H1 (cell line): ENCODE data around the gene IDH3A. TPM values are rescaled to one million over a fixed set of nuclear protein-coding genes. Genes with fewer than 3 reads are reported as not detected.

Source experiments
- CTCF ChIA-PET: fragments of 300-600 bp; sonication (Branson Sonifier 250); formaldehyde crosslinking; loops from one replicate; lab custom pipeline; 2021; ENCODE audit not compliant: partially characterized antibody; lab: Charles Lee
- POLR2A ChIA-PET: fragments of 300-600 bp; sonication (Branson Sonifier 250); formaldehyde crosslinking; loops from one replicate; lab custom pipeline; 2021; ENCODE audit warnings: inconsistent platforms; ENCODE audit not compliant: partially characterized antibody; lab: Charles Lee
- DNase-seq, 2 experiments: peaks; one replicate each; pipeline versions ENCODE4 v3.0.0 to v3.0.0-alpha.2; 2010 to 2022; ENCODE audit warnings: low spot score in 2 of 2, low read depth in 1 of 2, mixed read lengths in 1 of 2
- FAIRE-seq: peaks from 2 replicates; lab custom pipeline; 2011; peaks lifted over from hg19 to GRCh38; lab: Jason Lieb, UNC
- H2AFZ ChIP-seq: 2 replicates; pipeline ENCODE4 v1.8.1; 2012; ENCODE audit warnings: low read length, inconsistent platforms
- H2AK5ac ChIP-seq: 2 replicates; pipeline ENCODE4 v1.6.1; 2013; ENCODE audit warnings: low read depth, low read length
- H2BK120ac ChIP-seq: replicated peaks from 2 replicates; pipeline ENCODE3; 2013; ENCODE audit warnings: low read depth, low read length, inconsistent platforms
- H2BK12ac ChIP-seq: 2 replicates; pipeline ENCODE4 v1.6.1; 2013; ENCODE audit warnings: low read depth, low read length
- H2BK15ac ChIP-seq: 2 replicates; pipeline ENCODE4 v1.6.1; 2013; ENCODE audit warnings: low read length
- H2BK20ac ChIP-seq: 2 replicates; pipeline ENCODE4 v1.6.1; 2013; ENCODE audit warnings: low read length
- H2BK5ac ChIP-seq: 2 replicates; pipeline ENCODE4 v1.6.1; 2013; ENCODE audit warnings: low read depth, low read length
- H3K14ac ChIP-seq: 2 replicates; pipeline ENCODE4 v1.6.1; 2013; ENCODE audit warnings: inconsistent platforms; ENCODE audit not compliant: insufficient read length
- H3K18ac ChIP-seq: 2 replicates; pipeline ENCODE4 v1.6.1; 2013; ENCODE audit warnings: low read length; ENCODE audit errors: extremely low read depth
- H3K23ac ChIP-seq: 2 replicates; pipeline ENCODE4 v1.6.1; 2013; ENCODE audit warnings: inconsistent platforms; ENCODE audit not compliant: insufficient read length
- H3K23me2 ChIP-seq: 2 replicates; pipeline ENCODE4 v1.6.1; 2013; ENCODE audit warnings: low read depth, low read length
- H3K27ac ChIP-seq: 2 replicates; pipeline ENCODE4 v1.6.1; 2011; ENCODE audit warnings: low read depth, low read length, inconsistent platforms
- H3K27me3 ChIP-seq, 4 experiments: replicated peaks in 1 of 4; 1 replicate in 1 of 4; 2 replicates in 3 of 4; pipeline versions ENCODE4 v1.6.1 to v1.8.1; 2011 to 2013; ENCODE audit warnings: low read length in 3 of 4, mild to moderate bottlenecking in 3 of 4, inconsistent platforms in 2 of 4, mixed read lengths in 2 of 4, moderate library complexity in 1 of 4; ENCODE audit not compliant: control insufficient read depth in 3 of 4, insufficient read depth in 3 of 4; ENCODE audit errors: extremely low read depth in 1 of 4
- H3K36me3 ChIP-seq, 4 experiments: 2 replicates each; pipeline versions ENCODE4 v1.6.1 to v1.8.1; 2011 to 2013; ENCODE audit warnings: mild to moderate bottlenecking in 4 of 4, low read length in 3 of 4, moderate library complexity in 2 of 4, control low read depth in 1 of 4, inconsistent platforms in 1 of 4; ENCODE audit not compliant: insufficient read depth in 4 of 4, control insufficient read depth in 2 of 4
- H3K4ac ChIP-seq: replicated peaks from 2 replicates; pipeline ENCODE3; 2013; ENCODE audit warnings: low read length, low read depth, mixed read lengths, inconsistent platforms; ENCODE audit not compliant: insufficient read length
- H3K4me1 ChIP-seq, 4 experiments: replicated peaks in 1 of 4; 1 replicate in 1 of 4; 2 replicates in 3 of 4; pipeline versions ENCODE4 v1.6.1 to v1.8.1; 2011 to 2013; ENCODE audit warnings: low read length in 3 of 4, inconsistent platforms in 2 of 4, mixed read lengths in 1 of 4; ENCODE audit not compliant: insufficient read depth in 4 of 4, control insufficient read depth in 3 of 4
- H3K4me2 ChIP-seq, 2 experiments: 2 replicates each; pipeline versions ENCODE4 v1.6.1 to v1.8.1; 2011 to 2013; ENCODE audit warnings: low read depth in 2 of 2, low read length in 2 of 2, control low read depth in 1 of 2, inconsistent platforms in 1 of 2, mild to moderate bottlenecking in 1 of 2; ENCODE audit not compliant: insufficient read depth in 1 of 2
- H3K4me3 ChIP-seq, 4 experiments: fragments of 200-600, 300-600 bp in 1 of 4; sonication (generic), shearing (Covaris generic), sonication (Bioruptor Twin) in 1 of 4; 2 replicates each; pipeline versions ENCODE4 v1.5.1 to v1.8.1; 2011 to 2016; ENCODE audit warnings: low read length in 4 of 4, low read depth in 3 of 4, control low read depth in 2 of 4, inconsistent platforms in 2 of 4, mild to moderate bottlenecking in 2 of 4, mixed read lengths in 1 of 4, moderate library complexity in 1 of 4; ENCODE audit not compliant: insufficient read depth in 2 of 4; ENCODE audit errors: extremely low read depth in 1 of 4
- H3K56ac ChIP-seq: replicated peaks from 2 replicates; pipeline ENCODE3; 2013; ENCODE audit warnings: low read depth, mild to moderate bottlenecking, mixed read lengths, low read length, inconsistent platforms; ENCODE audit not compliant: insufficient read length
- H3K79me1 ChIP-seq: 2 replicates; pipeline ENCODE4 v1.6.1; 2013; ENCODE audit warnings: low read depth, low read length, control low read depth
- H3K79me2 ChIP-seq, 2 experiments: 2 replicates each; pipeline versions ENCODE4 v1.6.1 to v1.8.1; 2012 to 2013; ENCODE audit warnings: low read length in 2 of 2, mild to moderate bottlenecking in 2 of 2, inconsistent platforms in 1 of 2; ENCODE audit not compliant: insufficient read depth in 2 of 2, control insufficient read depth in 1 of 2
- H3K9ac ChIP-seq, 4 experiments: replicated peaks in 1 of 4; 1 replicate in 1 of 4; 2 replicates in 3 of 4; pipeline versions ENCODE4 v1.6.1 to v1.8.1; 2011 to 2013; ENCODE audit warnings: low read depth in 3 of 4, low read length in 3 of 4, control low read depth in 2 of 4, mild to moderate bottlenecking in 2 of 4, moderate library complexity in 2 of 4, inconsistent platforms in 1 of 4; ENCODE audit errors: extremely low read depth in 1 of 4
- H3K9me3 ChIP-seq, 2 experiments: 2 replicates each; pipeline versions ENCODE4 v1.6.1 to v1.8.1; 2012 to 2013; ENCODE audit warnings: mild to moderate bottlenecking in 2 of 2, moderate library complexity in 2 of 2, control low read depth in 1 of 2, inconsistent platforms in 1 of 2, low read depth in 1 of 2, low read length in 1 of 2, mixed read lengths in 1 of 2; ENCODE audit not compliant: insufficient read depth in 2 of 2
- H4K20me1 ChIP-seq, 2 experiments: replicated peaks in 1 of 2; 2 replicates each; pipeline versions ENCODE3 to v1.8.1; 2011 to 2013; ENCODE audit warnings: inconsistent platforms in 2 of 2, low read length in 2 of 2, mild to moderate bottlenecking in 1 of 2; ENCODE audit not compliant: insufficient read depth in 2 of 2, control insufficient read depth in 1 of 2
- H4K5ac ChIP-seq: 2 replicates; pipeline ENCODE4 v1.6.1; 2013; ENCODE audit warnings: low read length, low read depth, mixed read lengths, inconsistent platforms; ENCODE audit not compliant: insufficient read length
- H4K8ac ChIP-seq: 2 replicates; pipeline ENCODE4 v1.8.0; 2013; ENCODE audit warnings: mild to moderate bottlenecking, moderate library complexity, low read length, inconsistent platforms; ENCODE audit not compliant: insufficient read depth; ENCODE audit errors: extremely low read depth
- H4K91ac ChIP-seq: replicated peaks from 2 replicates; pipeline ENCODE3; 2013; ENCODE audit warnings: low read length, mixed read lengths, inconsistent platforms; ENCODE audit not compliant: insufficient read length
- HDAC6 ChIP-seq: IDR thresholded peaks from one replicate; pipeline ENCODE4 v1.7.1; 2012; ENCODE audit warnings: low read depth, mild to moderate bottlenecking, inconsistent platforms, low read length, moderate library complexity
- RBBP5 ChIP-seq: IDR thresholded peaks from 2 replicates; pipeline ENCODE4 v1.7.1; 2012; ENCODE audit warnings: low read depth, mild to moderate bottlenecking, inconsistent platforms, low read length, moderate library complexity, borderline replicate concordance
- SP2 ChIP-seq: IDR thresholded peaks from 2 replicates; pipeline ENCODE4 v1.6.1; 2012; ENCODE audit warnings: mild to moderate bottlenecking, low read length, inconsistent platforms
- TCF12 ChIP-seq: IDR thresholded peaks from 2 replicates; pipeline ENCODE4 v1.6.1; 2011; ENCODE audit warnings: low read depth, mild to moderate bottlenecking, low read length
- WGBS, 2 experiments: shearing (Covaris generic) in 1 of 2; methylation state at CpG; one replicate each; pipeline versions ENCODE4 v1.1.6 to v1.1.7; 2013 to 2015; ENCODE audit warnings: low lambda C conversion rate in 2 of 2, mixed read lengths in 2 of 2, inconsistent platforms in 1 of 2, low coverage in 1 of 2, missing lambda C conversion rate in 1 of 2; ENCODE audit not compliant: insufficient replicate concordance in 2 of 2, insufficient coverage in 1 of 2, insufficient read length in 1 of 2; ENCODE audit errors: extremely low coverage in 1 of 2, missing lambda C conversion rate in 1 of 2; 5-methylcytosine and 5-hydroxymethylcytosine counted together
- polyA plus RNA-seq, 7 experiments: library from polyadenylated mRNA; depleted of rRNA in 3 of 7; stranded (reverse) in 5 of 7; unstranded in 2 of 7; fragments of >200 nt in 5 of 7; fragments of 200-250 nt in 2 of 7; gene quantifications; 1 replicate in 5 of 7; 2 replicates in 1 of 7; 4 replicates in 1 of 7; pipeline versions ENCODE4 v1.2.1 to v1.2.3, GENCODE V29; 2011 to 2013; ENCODE audit warnings: missing spikeins in 2 of 7, mixed read lengths in 2 of 7
- total RNA-seq: library from RNA; stranded (reverse); fragmentation: NEBNext Ultra II Directional; extraction: Animal tissue kit (Norgen Biotek cat#: 25700); gene quantifications from 2 replicates; pipeline ENCODE4 v1.2.1, GENCODE V29; 2021
- TF ChIP-seq, protein P1 (sequence below): IDR thresholded peaks from 2 replicates; pipeline ENCODE4 v1.6.1; 2012; ENCODE audit warnings: inconsistent platforms

The IDH3A gene
- total and polyA plus RNA-seq, 2 of the 8 experiments (the other 6 are each of a cell fraction or from before 2014, with no cell fraction given): 23.4 to 36.8 TPM

DNA sequence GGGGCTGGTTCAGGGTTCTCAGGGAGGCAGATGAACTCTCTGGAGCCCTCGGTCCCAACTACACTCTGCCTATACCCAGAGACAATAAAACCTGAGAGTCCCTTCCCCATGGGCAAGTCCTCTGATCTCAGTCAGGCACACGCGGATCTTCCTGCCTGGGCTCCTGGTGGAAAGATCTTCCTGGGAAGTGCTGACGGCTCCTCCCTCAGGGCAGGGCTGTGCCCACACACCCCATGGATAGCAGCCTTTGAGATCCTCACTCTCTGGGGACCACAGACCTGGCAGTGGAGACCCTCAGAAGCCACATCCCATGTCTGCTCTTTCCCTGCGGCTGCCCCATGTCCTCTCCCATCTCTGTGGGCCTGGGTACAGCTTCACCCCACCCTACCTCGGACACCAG is 46.4 kb upstream of the IDH3A start:
- H3K4me3 ChIP-seq: no peak overlapping the region
- peaks cover 0 to 6% (median 1%) of the 10 kb centered on the region in 4 experiments; a peak in 3 of 8 replicates for H3K36me3 ChIP-seq
- DNase-seq (no peak), FAIRE-seq (no peak)
- H4K5ac ChIP-seq: no peak overlapping the region
- H2BK120ac ChIP-seq: no peak overlapping the region
- no peaks in the 10 kb centered on the region for H4K20me1 ChIP-seq
- no peak overlapping the region for H4K91ac ChIP-seq
- H4K8ac ChIP-seq: no peak overlapping the region
- no peak overlapping the region for H3K9ac ChIP-seq
- WGBS, 2 experiments: 88% methylated on average over 6 of the region's 6 CpGs; no CpG with 5 or more reads in 1 of the 2 experiments
- no peak overlapping the region for H3K27ac ChIP-seq
- H2BK5ac ChIP-seq: no peak overlapping the region
- no peaks in the 10 kb centered on the region for H3K79me1 ChIP-seq
- no peak overlapping the region for H3K4ac ChIP-seq
- TF ChIP-seq, protein P1, sequence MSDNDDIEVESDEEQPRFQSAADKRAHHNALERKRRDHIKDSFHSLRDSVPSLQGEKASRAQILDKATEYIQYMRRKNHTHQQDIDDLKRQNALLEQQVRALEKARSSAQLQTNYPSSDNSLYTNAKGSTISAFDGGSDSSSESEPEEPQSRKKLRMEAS: no peak
- TF ChIP-seq HDAC6 (no peak), RBBP5 (no peak), TCF12 (no peak), SP2 (no peak)
- TF ChIP-seq, all 59 proteins: peak for 0
- Histone ChIP-seq H3K79me2 (no peaks in the 10 kb centered on the region), H2BK20ac (no peak overlapping the region), H3K4me2 (no peak overlapping the region), H3K23me2 (no peaks in the 10 kb centered on the region), H2AFZ (no peak overlapping the region), H3K14ac (no peak overlapping the region), H2AK5ac (no peak overlapping the region), H2BK15ac (no peak overlapping the region), H3K4me1 (no peaks in the 10 kb centered on the region), H3K9me3 (no peaks in the 10 kb centered on the region), H3K27me3 (no peaks in the 10 kb centered on the region), H3K18ac (no peak overlapping the region), H3K56ac (no peak overlapping the region), H3K23ac (no peak overlapping the region), H2BK12ac (no peak overlapping the region)
- CTCF ChIA-PET: interaction anchor here (1.0 to 16.8 kb wide), 3 partner anchors 106 to 140 kb away, joined by 3 to 226 read pairs (median 3); no protein-coding TSS in a partner anchor
- POLR2A ChIA-PET: no interaction called here
